HG02943 (cell line): ENCODE measurements around the gene KIF5A.
"Not testable (repeated sequence)": the region's sequence is repeated elsewhere in the genome, so short reads cannot be mapped to it uniquely, and the experiment has no call there.

Experiments
- ATAC-seq: cut with Tn5 transposase; IDR thresholded peaks from one replicate; pipeline ENCODE4 v1.9.1; 2021; ENCODE audit warnings: mild to moderate bottlenecking, low read depth, moderate library complexity; ENCODE audit not compliant: unreplicated experiment

KIF5A gene

DNA sequence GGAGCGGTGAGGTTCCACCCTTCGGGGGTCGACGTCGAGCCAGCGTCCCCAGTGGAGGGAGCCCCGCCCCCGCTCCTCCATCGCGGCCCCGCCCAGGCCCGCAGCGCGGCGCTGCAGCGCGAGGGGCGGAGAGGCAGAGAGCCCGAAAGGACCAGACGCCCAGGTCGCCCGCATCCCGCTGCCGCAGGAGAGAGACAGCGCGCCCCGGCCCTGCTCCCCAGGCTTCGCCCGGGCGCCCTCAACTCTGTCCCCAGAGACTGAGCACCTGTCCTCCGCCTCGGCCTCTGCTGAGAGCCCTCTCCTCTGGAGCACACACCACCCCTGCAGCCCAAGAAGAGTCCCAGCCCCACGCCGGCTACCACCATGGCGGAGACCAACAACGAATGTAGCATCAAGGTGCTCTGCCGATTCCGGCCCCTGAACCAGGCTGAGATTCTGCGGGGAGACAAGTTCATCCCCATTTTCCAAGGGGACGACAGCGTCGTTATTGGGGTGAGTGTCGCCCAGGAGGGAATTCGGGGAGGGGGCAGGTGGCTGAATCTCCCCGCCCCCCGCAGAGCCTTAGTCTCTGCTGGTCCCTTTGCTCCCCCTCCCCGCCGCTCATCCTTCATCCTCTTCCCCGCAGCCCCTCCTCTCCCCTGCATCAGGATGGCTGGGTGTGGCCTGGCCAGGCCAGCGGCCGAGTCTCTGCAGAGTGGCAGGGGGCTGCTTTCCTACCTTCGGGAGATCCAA lies at the start of gene KIF5A:
Gene KIF5A (plus strand): TSS at position 136 of the 732 bp plus-strand sequence. CDS start 228 bp downstream, at position 364.
- no peak for ATAC-seq

- ATAC-seq: no peak
These were observed 49.6 kb upstream of the KIF5A start for GRCh38 chr12:57500213-57500612.

- not testable (repeated sequence) for ATAC-seq
These were observed 47.4 kb upstream of the KIF5A start for GRCh38 chr12:57502311-57502969.

DNA sequence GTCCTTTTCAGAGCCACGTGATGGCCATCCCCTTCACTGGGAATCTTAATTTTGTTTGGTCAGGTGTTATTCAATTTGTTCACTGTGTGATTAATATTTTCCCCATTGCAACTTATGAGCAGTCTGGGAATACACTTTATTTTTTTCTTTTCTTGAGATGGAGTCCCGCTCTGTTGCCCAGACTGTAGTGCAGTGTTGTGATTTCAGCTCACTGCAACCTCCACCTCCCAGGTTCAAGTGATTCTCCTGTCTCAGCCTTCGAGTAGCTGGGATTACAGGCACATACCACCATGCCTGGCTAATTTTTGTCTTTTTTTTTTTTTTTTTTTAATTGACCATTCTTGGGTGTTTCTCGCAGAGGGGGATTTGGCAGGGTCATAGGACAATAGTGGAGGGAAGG lies 43.3 kb upstream of the KIF5A start:
- not testable (repeated sequence) for ATAC-seq

DNA sequence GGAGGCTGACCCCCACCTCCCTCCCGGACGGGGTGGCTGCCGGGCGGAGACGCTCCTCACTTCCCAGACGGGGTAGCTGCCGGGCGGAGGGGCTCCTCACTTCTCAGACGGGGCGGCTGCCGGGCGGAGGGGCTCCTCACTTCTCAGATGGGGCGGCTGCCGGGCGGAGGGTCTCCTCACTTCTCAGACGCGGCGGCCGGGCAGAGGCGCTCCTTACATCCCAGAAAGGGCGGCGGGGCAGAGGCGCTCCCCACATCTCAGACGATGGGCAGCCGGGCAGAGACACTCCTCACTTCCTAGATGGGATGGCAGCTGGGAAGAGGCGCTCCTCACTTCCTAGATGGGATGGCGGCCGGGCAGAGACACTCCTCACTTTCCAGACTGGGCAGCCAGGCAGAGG lies 42.0 kb upstream of the KIF5A start:
- ATAC-seq: not testable (repeated sequence)

DNA sequence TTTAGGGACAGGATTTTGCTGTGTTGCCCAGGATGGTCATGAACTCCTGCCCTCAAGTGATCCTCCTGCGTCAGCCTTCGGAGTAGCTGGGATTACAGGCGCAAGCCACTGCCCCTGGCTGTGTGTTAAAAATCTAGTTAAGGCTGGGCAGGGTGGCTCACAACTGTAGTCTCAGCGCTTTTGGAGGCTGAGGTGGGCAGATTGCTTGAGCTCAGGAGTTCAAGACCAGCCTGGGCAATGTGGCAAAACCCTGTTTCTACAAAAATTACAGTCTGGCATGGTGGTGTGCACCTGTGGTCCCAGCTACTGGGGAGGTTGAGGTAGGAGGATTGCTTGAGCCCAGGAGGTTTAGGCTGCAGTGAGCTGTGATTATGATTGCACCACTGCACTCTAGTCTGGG lies 38.7 kb upstream of the KIF5A start:
- ATAC-seq: no peak

- no peak for ATAC-seq
These were observed 38.1 kb upstream of the KIF5A start for GRCh38 chr12:57511588-57512325.

DNA sequence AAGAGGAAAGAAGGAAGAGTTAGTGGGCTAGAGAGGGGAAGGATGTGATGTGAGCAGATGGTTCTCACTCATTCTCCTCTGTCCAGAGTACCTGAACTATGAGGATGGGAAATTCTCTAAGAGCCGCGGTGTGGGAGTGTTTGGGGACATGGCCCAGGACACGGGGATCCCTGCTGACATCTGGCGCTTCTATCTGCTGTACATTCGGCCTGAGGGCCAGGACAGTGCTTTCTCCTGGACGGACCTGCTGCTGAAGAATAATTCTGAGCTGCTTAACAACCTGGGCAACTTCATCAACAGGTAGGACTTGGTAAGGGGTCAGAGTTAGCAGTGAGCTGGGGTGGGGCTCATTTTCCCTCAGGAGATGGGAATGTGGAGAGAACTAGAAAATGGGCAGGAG lies 37.2 kb upstream of the KIF5A start:
- no peak for ATAC-seq

GRCh38 chr12:57513266-57513665 lies 36.6 kb upstream of the KIF5A start:
- no peak for ATAC-seq

GRCh38 chr12:57513677-57514076 lies 36.2 kb upstream of the KIF5A start:
- ATAC-seq: not testable (repeated sequence)

DNA sequence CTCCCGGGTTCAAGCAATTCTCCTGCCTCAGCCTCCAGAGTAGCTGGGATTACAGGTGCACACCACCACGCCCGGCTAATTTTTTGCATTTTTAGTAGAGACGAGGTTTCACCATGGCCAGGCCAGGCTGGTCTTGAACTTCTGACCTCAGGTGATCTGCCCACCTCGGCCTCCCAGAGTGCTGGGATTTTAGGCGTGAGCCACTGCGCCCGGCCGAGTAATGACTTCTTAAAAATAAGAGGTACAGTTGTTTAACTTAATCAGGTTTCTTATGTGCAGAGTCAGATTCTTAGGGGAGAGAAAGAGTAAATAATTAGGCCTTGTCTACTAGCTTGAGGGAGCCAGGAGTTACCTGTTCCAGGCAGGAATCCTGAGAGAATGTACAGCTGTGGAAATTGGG lies 35.6 kb upstream of the KIF5A start:
- ATAC-seq: not testable (repeated sequence)

DNA sequence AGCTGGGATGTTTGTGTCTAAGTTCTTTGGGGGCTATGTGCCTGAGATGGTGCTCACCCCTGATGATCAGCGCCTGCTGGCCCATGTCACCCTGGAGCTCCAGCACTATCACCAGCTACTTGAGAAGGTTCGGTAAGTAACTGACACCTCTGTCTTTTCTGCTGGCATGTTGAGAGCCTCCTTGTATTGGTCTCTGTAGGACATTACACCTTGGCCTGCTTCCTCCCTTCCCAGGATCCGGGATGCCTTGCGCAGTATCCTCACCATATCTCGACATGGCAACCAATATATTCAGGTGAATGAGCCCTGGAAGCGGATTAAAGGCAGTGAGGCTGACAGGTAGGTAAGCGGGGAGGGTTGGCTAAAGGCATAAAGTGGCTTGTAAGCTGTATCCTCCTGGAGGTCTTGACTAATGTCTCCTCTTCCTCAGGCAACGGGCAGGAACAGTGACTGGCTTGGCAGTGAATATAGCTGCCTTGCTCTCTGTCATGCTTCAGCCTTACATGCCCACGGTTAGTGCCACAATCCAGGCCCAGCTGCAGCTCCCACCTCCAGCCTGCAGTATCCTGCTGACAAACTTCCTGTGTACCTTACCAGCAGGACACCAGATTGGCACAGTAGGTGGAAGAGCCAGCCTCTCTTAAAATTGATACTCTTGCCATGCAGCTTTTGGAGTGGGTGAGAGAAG lies 35.0 kb upstream of the KIF5A start:
- no peak for ATAC-seq

DNA sequence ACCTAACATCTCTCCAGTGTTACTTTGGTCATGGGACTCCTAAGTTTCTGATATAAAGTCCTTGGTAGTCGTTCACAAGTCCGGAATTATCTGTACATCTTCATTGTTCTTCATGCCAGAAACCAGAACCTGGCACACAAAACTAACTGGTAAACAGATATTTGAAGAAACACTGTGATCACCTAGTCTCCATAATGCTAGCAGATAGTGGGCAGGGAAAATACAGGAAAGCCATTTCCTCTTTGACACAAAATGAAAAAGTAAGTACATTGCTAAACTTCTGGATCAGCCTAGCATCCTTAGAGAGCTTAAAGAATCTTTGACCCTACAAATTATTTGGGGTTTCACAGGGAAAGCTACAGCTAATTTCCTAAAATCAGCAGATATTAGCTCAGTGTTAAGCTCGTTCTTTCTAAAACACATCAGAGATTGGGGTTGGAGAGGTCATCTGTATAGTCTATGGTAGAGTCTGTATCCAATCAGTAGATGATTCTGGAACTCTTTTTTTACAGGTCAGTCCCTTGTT lies 34.4 kb upstream of the KIF5A start:
- no peak for ATAC-seq

DNA sequence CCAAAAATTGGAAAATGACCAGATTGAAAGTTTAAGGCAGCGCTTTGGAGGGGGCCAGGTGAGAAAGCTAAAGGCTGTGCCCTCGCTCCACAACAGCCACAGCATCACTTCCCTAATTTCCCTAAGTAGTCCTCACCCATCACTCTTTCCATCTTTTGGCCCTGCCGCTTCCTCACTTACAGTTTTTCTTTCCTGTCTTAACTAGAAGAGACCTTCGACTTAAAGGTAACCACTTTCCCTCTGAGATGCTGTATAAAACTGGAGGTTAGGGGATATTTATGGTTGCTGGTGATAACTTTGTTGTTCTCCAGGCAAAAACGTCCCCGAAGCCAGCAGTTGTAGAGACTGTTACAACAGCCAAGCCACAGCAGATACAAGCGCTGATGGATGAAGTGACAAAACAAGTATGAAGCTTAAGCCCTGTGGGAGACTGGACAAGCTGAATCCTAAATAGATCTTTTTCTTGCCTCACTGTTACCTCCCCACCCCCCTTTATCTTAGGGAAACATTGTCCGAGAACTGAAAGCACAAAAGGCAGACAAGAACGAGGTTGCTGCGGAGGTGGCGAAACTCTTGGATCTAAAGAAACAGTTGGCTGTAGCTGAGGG lies 33.8 kb upstream of the KIF5A start:
- no peak for ATAC-seq

GRCh38 chr12:57516617-57517153 lies 33.2 kb upstream of the KIF5A start:
- ATAC-seq: no peak

- no peak for ATAC-seq
These were observed 32.7 kb upstream of the KIF5A start for GRCh38 chr12:57517187-57517586.

- not testable (repeated sequence) for ATAC-seq
These were observed 32.1 kb upstream of the KIF5A start for GRCh38 chr12:57517718-57518117.

DNA sequence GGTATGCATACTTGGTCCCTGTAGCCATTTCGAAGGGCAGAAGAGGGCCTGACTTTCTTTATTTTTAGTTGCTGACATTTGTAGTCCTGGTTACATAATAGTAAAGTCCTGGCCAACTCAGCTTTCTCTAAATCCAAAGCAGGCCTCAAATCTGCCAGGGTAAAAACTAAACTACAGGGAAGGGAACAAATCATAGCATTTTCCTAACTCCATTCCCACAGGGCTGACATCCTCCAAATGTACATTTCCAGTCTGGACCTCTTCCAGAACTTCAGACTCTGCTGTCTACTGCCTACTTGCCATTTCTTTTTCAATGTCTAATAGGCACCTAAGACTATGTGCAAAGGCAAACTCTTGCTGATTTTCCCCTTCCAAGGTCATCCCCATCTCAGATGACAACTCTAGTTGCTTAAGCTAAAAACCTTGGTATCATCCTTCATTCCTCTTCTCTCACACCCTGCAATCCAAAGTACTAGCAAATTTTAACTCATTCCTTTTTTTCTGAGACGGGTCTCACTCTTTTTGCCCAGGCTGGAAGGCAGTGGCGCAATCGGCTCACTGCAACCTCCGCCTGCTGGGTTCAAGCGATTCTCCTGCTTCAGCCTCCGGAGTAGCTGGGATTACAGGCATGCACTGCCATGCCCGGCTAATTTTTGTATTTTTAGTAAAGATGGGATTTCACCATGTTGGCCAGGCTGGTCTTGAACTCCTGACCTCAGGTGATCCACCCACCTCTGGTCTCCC lies 31.5 kb upstream of the KIF5A start:
- ATAC-seq: no peak
